Activated effector memory CD4-positive, alpha-beta T cell treated with Interleukin-2 at 50 U/mL for 16 hours (primary cell): Measurements from ENCODE around the gene PREX1.
A peak's percentile ranks its signal among the peaks of the same experiment; 100 is the strongest.
"Not testable (repeated sequence)": the region's sequence is repeated elsewhere in the genome, so short reads cannot be mapped to it uniquely, and the experiment has no call there.

Experiments used
- DNase-seq: peaks from one replicate; pipeline ENCODE4 v3.0.0-alpha.2; 2020

PREX1 gene

GRCh38 chr20:48827855-48828733 lies at the start of gene PREX1:
Gene PREX1 (minus strand): TSS chr20:48827999. CDS start chr20:48827860, 139 bp downstream.
- peak; percentile 84 for DNase-seq

GRCh38 chr20:48877304-48877703 lies 49.5 kb upstream of the PREX1 start:
- no peak for DNase-seq

- no peak for DNase-seq
Measured at GRCh38 chr20:48875914-48876240, 48.1 kb upstream of the PREX1 start.

GRCh38 chr20:48875233-48875913 lies 47.6 kb upstream of the PREX1 start:
- DNase-seq = no peak

- DNase-seq = not testable (repeated sequence)
Measured at GRCh38 chr20:48869442-48869841, 41.6 kb upstream of the PREX1 start.

GRCh38 chr20:48866936-48867335 lies 39.1 kb upstream of the PREX1 start:
- no peak for DNase-seq

GRCh38 chr20:48864738-48865318 lies 37.0 kb upstream of the PREX1 start:
- no peak for DNase-seq

- DNase-seq = no peak
Measured at GRCh38 chr20:48864254-48864653, 36.5 kb upstream of the PREX1 start.

GRCh38 chr20:48862279-48862678 lies 34.5 kb upstream of the PREX1 start:
- no peak for DNase-seq

- DNase-seq = no peak
Measured at GRCh38 chr20:48861444-48861843, 33.6 kb upstream of the PREX1 start.

- DNase-seq = no peak
Measured at GRCh38 chr20:48858075-48858790, 30.4 kb upstream of the PREX1 start.

GRCh38 chr20:48856130-48856529 lies 28.3 kb upstream of the PREX1 start:
- no peak for DNase-seq

GRCh38 chr20:48855046-48855445 lies 27.2 kb upstream of the PREX1 start:
- DNase-seq = no peak

- no peak for DNase-seq
Measured at GRCh38 chr20:48852609-48853008, 24.8 kb upstream of the PREX1 start.

GRCh38 chr20:48851579-48851978 lies 23.8 kb upstream of the PREX1 start:
- DNase-seq = no peak

- DNase-seq = no peak
Measured at GRCh38 chr20:48850977-48851299, 23.1 kb upstream of the PREX1 start.

GRCh38 chr20:48850257-48850976 lies 22.6 kb upstream of the PREX1 start:
- DNase-seq = no peak

GRCh38 chr20:48849779-48850178 lies 22.0 kb upstream of the PREX1 start:
- DNase-seq = no peak

GRCh38 chr20:48849299-48849698 lies 21.5 kb upstream of the PREX1 start:
- no peak for DNase-seq

- DNase-seq = no peak
Measured at GRCh38 chr20:48847498-48848205, 19.9 kb upstream of the PREX1 start.

- no peak for DNase-seq
Measured at GRCh38 chr20:48846516-48847492, 19.0 kb upstream of the PREX1 start.
